Ishikawa (cell line): ENCODE measurements around the gene GTF2F2.

Experiments used
- CEBPB ChIP-seq: IDR thresholded peaks from 2 replicates; pipeline ENCODE4 v1.6.1; 2012
- TEAD4 ChIP-seq: IDR thresholded peaks from 2 replicates; pipeline ENCODE4 v1.6.1; 2012
- YY1 ChIP-seq: IDR thresholded peaks from 2 replicates; pipeline ENCODE4 v1.6.1; 2012; ENCODE audit warnings: low read depth

- TF ChIP-seq TEAD4 (no peak), YY1 (no peak), CEBPB (no peak)
Observed at GRCh38 chr13:45196622-45197021, 76.3 kb downstream of the GTF2F2 start.
